HepG2 (cell line): ENCODE results near the gene LIMS2. TPM values are rescaled to one million over a fixed set of nuclear protein-coding genes. Genes with fewer than 3 reads are reported as not detected.
A peak's percentile ranks its signal among the peaks of the same experiment; 100 is the strongest.

Experiments used
- ATAC-seq: fragments of 200-7000 bp; cut with Tn5 transposase; 3 replicates; pipeline ENCODE4 v1.9.1; 2020; ENCODE audit warnings: mild to moderate bottlenecking, moderate library complexity
- BruUV-seq: library from RNA; stranded (reverse); fragments of 400-500 nt; replicated peaks from 2 replicates; lab custom pipeline; 2021; lab: Mats Ljungman, UMichigan
- CTCF ChIA-PET: fragments of 300-600 bp; formaldehyde crosslinking; extraction: SDS; loops from one replicate; lab custom pipeline; 2021; ENCODE audit warnings: low total read pairs, inconsistent platforms, low intra/inter-chr PET ratio; lab: Yijun Ruan, JAX
- POLR2A ChIA-PET: fragments of 350-600 bp; sonication (Branson Sonifier 250); formaldehyde crosslinking; loops from one replicate; lab custom pipeline; 2020; ENCODE audit warnings: antibody characterized with exemption, inconsistent platforms; lab: Yijun Ruan, JAX
- DNase-seq: peaks from one replicate; pipeline ENCODE4 v3.0.0-alpha.2; 2015; ENCODE audit warnings: low spot score
- FAIRE-seq: peaks from 3 replicates; lab custom pipeline; 2011; peaks lifted over from hg19 to GRCh38; lab: Jason Lieb, UNC
- H2AFZ ChIP-seq: one replicate; pipeline ENCODE4 v1.6.1; 2011; ENCODE audit warnings: low read length, inconsistent platforms
- H3K27ac ChIP-seq: fragments of 300-600 bp; 3 replicates; pipeline ENCODE4 v1.8.0; 2011; ENCODE audit warnings: mixed run types, mild to moderate bottlenecking, mixed read lengths, low read length, inconsistent platforms; ENCODE audit not compliant: insufficient read depth; ENCODE audit errors: extremely low read length
- H3K27me3 ChIP-seq, 2 experiments: fragments of 200-600 bp in 1 of 2; 2 replicates in 1 of 2; 3 replicates in 1 of 2; pipeline versions ENCODE4 v1.6.0 to v1.8.0; 2011; ENCODE audit warnings: low read length in 2 of 2, mild to moderate bottlenecking in 2 of 2, moderate library complexity in 2 of 2, inconsistent platforms in 1 of 2; ENCODE audit not compliant: insufficient read depth in 2 of 2, control insufficient read depth in 1 of 2
- H3K36me3 ChIP-seq, 2 experiments: fragments of 200-600 bp in 1 of 2; replicated peaks in 1 of 2; 2 replicates in 1 of 2; 3 replicates in 1 of 2; pipeline versions ENCODE4 v1.5.1 to v1.8.0; 2011; ENCODE audit warnings: low read length in 2 of 2, inconsistent platforms in 1 of 2; ENCODE audit not compliant: insufficient read depth in 2 of 2, control insufficient read depth in 1 of 2
- H3K4me1 ChIP-seq: 2 replicates; pipeline ENCODE4 v1.5.1; 2012; ENCODE audit warnings: low read length, inconsistent platforms; ENCODE audit not compliant: insufficient read depth
- H3K4me2 ChIP-seq: 2 replicates; pipeline ENCODE4 v1.6.0; 2011; ENCODE audit warnings: low read depth, low read length, inconsistent platforms
- H3K4me3 ChIP-seq, 3 experiments: fragments of 200-600 bp in 1 of 3; sonication (generic), shearing (Covaris generic) in 1 of 3; replicated peaks in 1 of 3; 2 replicates each; pipeline ENCODE4 v1.5.1; 2011 to 2016; ENCODE audit warnings: low read length in 3 of 3, inconsistent platforms in 2 of 3, low read depth in 2 of 3, mild to moderate bottlenecking in 2 of 3, control low read depth in 1 of 3, mixed read lengths in 1 of 3; ENCODE audit not compliant: insufficient read depth in 1 of 3
- H3K79me2 ChIP-seq: one replicate; pipeline ENCODE4 v1.6.1; 2011; ENCODE audit warnings: low read length, inconsistent platforms; ENCODE audit not compliant: insufficient read depth
- H3K9ac ChIP-seq: 2 replicates; pipeline ENCODE4 v1.6.0; 2011; ENCODE audit warnings: mild to moderate bottlenecking, low read depth, low read length, inconsistent platforms; ENCODE audit not compliant: insufficient read depth
- H3K9me3 ChIP-seq: 2 replicates; pipeline ENCODE4 v1.5.1; 2012; ENCODE audit warnings: mild to moderate bottlenecking, low read length
- H4K20me1 ChIP-seq: 2 replicates; pipeline ENCODE4 v1.6.0; 2011; ENCODE audit warnings: inconsistent platforms, mild to moderate bottlenecking, low read length, moderate library complexity; ENCODE audit not compliant: insufficient read depth
- ERF ChIP-seq: IDR thresholded peaks from 2 replicates; pipeline ENCODE4 v1.6.1; 2018; ENCODE audit warnings: missing biosample characterization, missing genetic modification reagents
- HIVEP1 ChIP-seq: sonication (generic); formaldehyde crosslinking; IDR thresholded peaks from 2 replicates; pipeline ENCODE4 v1.4.0; 2020; ENCODE audit warnings: mild to moderate bottlenecking, missing genetic modification reagents
- IKZF4 ChIP-seq: sonication (generic); formaldehyde crosslinking; IDR thresholded peaks from 2 replicates; pipeline ENCODE4 v1.5.1; 2020; ENCODE audit warnings: borderline replicate concordance, mild to moderate bottlenecking, low read depth, missing genetic modification reagents; ENCODE audit errors: not compliant biosample characterization
- ISX ChIP-seq: sonication (generic); formaldehyde crosslinking; conservative IDR thresholded peaks from 2 replicates; pipeline ENCODE4 v1.5.0; 2020; ENCODE audit warnings: missing genetic modification reagents
- MIER3 ChIP-seq: IDR thresholded peaks from 2 replicates; pipeline ENCODE4 v1.6.1; 2016; ENCODE audit warnings: missing compliant biosample characterization, borderline replicate concordance
- NFKB2 ChIP-seq: sonication (generic); formaldehyde crosslinking; IDR thresholded peaks from 2 replicates; pipeline ENCODE4 v1.4.0; 2020; ENCODE audit warnings: missing genetic modification reagents, borderline replicate concordance
- PCBP1 ChIP-seq: fragments of 200-400 bp; formaldehyde crosslinking; IDR thresholded peaks from 2 replicates; pipeline ENCODE4 v1.6.1; 2017; ENCODE audit warnings: mild to moderate bottlenecking, low read depth, low read length, borderline replicate concordance
- PTBP1 ChIP-seq: fragments of 200-400 bp; formaldehyde crosslinking; IDR thresholded peaks from 2 replicates; pipeline ENCODE4 v1.6.1; 2018; ENCODE audit warnings: low read length, low read depth; ENCODE audit not compliant: poor library complexity, severe bottlenecking
- SAP130 ChIP-seq: IDR thresholded peaks from 2 replicates; pipeline ENCODE4 v1.6.1; 2016; ENCODE audit warnings: low read depth
- SMAD9 ChIP-seq: sonication (generic); formaldehyde crosslinking; IDR thresholded peaks from 2 replicates; pipeline ENCODE4 v1.5.1; 2020; ENCODE audit warnings: mild to moderate bottlenecking, missing genetic modification reagents
- SMC3 ChIP-seq: IDR thresholded peaks from 2 replicates; pipeline ENCODE4 v1.6.1; 2011; ENCODE audit warnings: low read length, improper control_type of control experiment
- SP2 ChIP-seq: sonication (generic); formaldehyde crosslinking; IDR thresholded peaks from 2 replicates; pipeline ENCODE4 v1.5.1; 2020; ENCODE audit warnings: mild to moderate bottlenecking, missing genetic modification reagents
- SRY ChIP-seq: sonication (generic); formaldehyde crosslinking; IDR thresholded peaks from 2 replicates; pipeline ENCODE4 v1.8.0; 2022; ENCODE audit warnings: mild to moderate bottlenecking, missing genetic modification reagents
- ZNF570 ChIP-seq: sonication (generic); formaldehyde crosslinking; IDR thresholded peaks from 2 replicates; pipeline ENCODE4 v1.4.0; 2020; ENCODE audit warnings: mild to moderate bottlenecking, missing genetic modification reagents, borderline replicate concordance
- WGBS: methylation state at CpG from one replicate; pipeline ENCODE4 v1.1.6; 2017; ENCODE audit warnings: low lambda C conversion rate; 5-methylcytosine and 5-hydroxymethylcytosine counted together
- in situ Hi-C: cut with HindIII; loops from 2 replicates; pipeline ENCODE4 v1.10.0; 2017; ENCODE audit warnings: low pct_unique_long_range_greater_than_20kb; ENCODE audit not compliant: extremely low pct_ligation_motif_present
- intact Hi-C: fragments of 100-400 bp; cut with micrococcal nuclease; formaldehyde crosslinking; loops from one replicate; pipeline ENCODE4 v1.10.0; 2022; ENCODE audit not compliant: unreplicated experiment
- polyA plus RNA-seq, 8 experiments: library from polyadenylated mRNA; depleted of rRNA in 3 of 8; stranded (reverse) in 7 of 8; unstranded in 1 of 8; fragments of >200 nt; fragmentation: Illumina TruSeq in 4 of 8; extraction: Trizol in 4 of 8; gene quantifications; 2 replicates each; pipeline versions ENCODE4 v1.2.1 to v1.2.3, GENCODE V29; 2011 to 2016; ENCODE audit warnings: low read depth in 4 of 8, missing spikeins in 1 of 8, mixed read lengths in 1 of 8; ENCODE audit not compliant: insufficient read depth in 1 of 8
- total RNA-seq, 5 experiments: library from RNA; depleted of rRNA; stranded (reverse); fragments of >200 nt; fragmentation: Illumina TruSeq; extraction: Trizol; gene quantifications; 2 replicates each; pipeline ENCODE4 v1.2.3, GENCODE V29; 2016; ENCODE audit warnings: low read depth in 1 of 5
- TF ChIP-seq, protein P1 (sequence below): sonication (generic); formaldehyde crosslinking; IDR thresholded peaks from 2 replicates; pipeline ENCODE4 v1.4.0; 2020; ENCODE audit warnings: missing genetic modification reagents
- TF ChIP-seq, protein P2 (sequence below): sonication (generic); formaldehyde crosslinking; IDR thresholded peaks from 2 replicates; pipeline ENCODE4 v1.9.0; 2022; ENCODE audit warnings: missing genetic modification reagents, mild to moderate bottlenecking, borderline replicate concordance
- TF ChIP-seq, protein P3 (sequence below): sonication (generic); formaldehyde crosslinking; IDR thresholded peaks from 2 replicates; pipeline ENCODE4 v1.4.0; 2020; ENCODE audit warnings: mild to moderate bottlenecking, missing genetic modification reagents
- TF ChIP-seq, protein P4 (sequence below): IDR thresholded peaks from 2 replicates; pipeline ENCODE4 v1.6.1; 2018; ENCODE audit warnings: missing genetic modification reagents

Gene LIMS2
- total and polyA plus RNA-seq, 2 of the 13 experiments (the other 11 are each of a cell fraction or from before 2014, with no cell fraction given) = 1.0 to 1.9 TPM

DNA sequence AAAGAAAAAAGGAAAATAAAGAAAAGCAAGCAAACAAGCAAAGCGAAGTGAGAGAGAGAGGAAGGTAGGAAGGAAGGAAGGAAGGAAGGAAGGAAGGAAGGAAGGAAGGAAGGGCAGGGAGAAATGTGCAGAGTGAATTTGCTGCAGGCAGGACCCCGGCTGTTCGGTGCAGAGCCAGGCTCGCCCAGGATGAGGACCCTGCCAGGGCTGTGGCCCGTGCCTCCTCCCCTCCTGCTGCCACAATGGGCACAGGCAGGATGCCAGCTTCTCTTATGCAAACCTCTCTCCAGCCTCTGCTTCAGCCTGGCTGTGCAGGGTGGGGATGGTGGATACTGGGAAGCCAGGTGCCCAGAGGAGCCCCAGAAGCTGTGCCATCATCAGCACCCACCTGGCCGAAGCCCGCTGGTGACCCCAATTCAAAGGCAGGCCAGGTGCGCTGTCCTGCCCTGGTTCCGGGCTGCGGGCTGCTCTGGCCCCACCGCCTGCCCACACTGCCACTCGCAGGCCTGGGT, 26.2 kb downstream of the LIMS2 start:
- BruUV-seq = no TSS peak
- intact Hi-C loops = loop anchor here (1.0 to 10.0 kb wide), 3 partner anchors 58 to 452 kb away; partner anchors contain the start of gene MYO7B
- ATAC-seq (no peak), DNase-seq (no peak), FAIRE-seq (no peak)
- ChIA-PET CTCF (interaction anchor here (2.0 kb wide), 1 partner anchor 58 kb away, joined by 41 read pairs; no protein-coding TSS in a partner anchor), POLR2A (interaction anchor here (1.4 kb wide), 1 partner anchor 122 kb away, joined by 5 read pairs; the partner anchor contains the start of gene IWS1)
- Histone ChIP-seq H3K4me3 (no peak overlapping the region), H3K27me3 (peaks cover 8 to 71% of the 10 kb centered on the region in 2 experiments), H3K9ac (no peak overlapping the region), H2AFZ (no peak overlapping the region), H3K79me2 (no peaks in the 10 kb centered on the region), H3K9me3 (no peaks in the 10 kb centered on the region), H3K4me1 (peaks cover 67% of the 10 kb centered on the region), H4K20me1 (no peaks in the 10 kb centered on the region), H3K4me2 (no peak overlapping the region), H3K27ac (no peak overlapping the region), H3K36me3 (no peaks in the 10 kb centered on the region)
- 77% methylated on average over 9 of the region's 12 CpGs for WGBS
- in situ Hi-C loops = no loop called here
- no peak for TF ChIP-seq ZNF570
- TF ChIP-seq, protein P1, sequence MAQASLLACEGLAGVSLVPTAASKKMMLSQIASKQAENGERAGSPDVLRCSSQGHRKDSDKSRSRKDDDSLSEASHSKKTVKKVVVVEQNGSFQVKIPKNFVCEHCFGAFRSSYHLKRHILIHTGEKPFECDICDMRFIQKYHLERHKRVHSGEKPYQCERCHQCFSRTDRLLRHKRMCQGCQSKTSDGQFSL (CRISPR knock-in tag) = no peak
- TF ChIP-seq SP2 (CRISPR knock-in tag) = no peak
- no peak for TF ChIP-seq SMC3
- TF ChIP-seq ISX (CRISPR knock-in tag) = no peak
- TF ChIP-seq, protein P2, sequence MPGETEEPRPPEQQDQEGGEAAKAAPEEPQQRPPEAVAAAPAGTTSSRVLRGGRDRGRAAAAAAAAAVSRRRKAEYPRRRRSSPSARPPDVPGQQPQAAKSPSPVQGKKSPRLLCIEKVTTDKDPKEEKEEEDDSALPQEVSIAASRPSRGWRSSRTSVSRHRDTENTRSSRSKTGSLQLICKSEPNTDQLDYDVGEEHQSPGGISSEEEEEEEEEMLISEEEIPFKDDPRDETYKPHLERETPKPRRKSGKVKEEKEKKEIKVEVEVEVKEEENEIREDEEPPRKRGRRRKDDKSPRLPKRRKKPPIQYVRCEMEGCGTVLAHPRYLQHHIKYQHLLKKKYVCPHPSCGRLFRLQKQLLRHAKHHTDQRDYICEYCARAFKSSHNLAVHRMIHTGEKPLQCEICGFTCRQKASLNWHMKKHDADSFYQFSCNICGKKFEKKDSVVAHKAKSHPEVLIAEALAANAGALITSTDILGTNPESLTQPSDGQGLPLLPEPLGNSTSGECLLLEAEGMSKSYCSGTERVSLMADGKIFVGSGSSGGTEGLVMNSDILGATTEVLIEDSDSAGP (CRISPR knock-in tag) = peak; percentile 15; the same call in 1 of the 2 replicates
- 0 out of 2 replicates have a peak, but pooled peaks have one; percentile 33 for TF ChIP-seq HIVEP1 (CRISPR knock-in tag)
- no peak for TF ChIP-seq SAP130
- TF ChIP-seq NFKB2 = no peak
- TF ChIP-seq SRY = no peak
- no peak for TF ChIP-seq IKZF4 (CRISPR knock-in tag)
- TF ChIP-seq, protein P3, sequence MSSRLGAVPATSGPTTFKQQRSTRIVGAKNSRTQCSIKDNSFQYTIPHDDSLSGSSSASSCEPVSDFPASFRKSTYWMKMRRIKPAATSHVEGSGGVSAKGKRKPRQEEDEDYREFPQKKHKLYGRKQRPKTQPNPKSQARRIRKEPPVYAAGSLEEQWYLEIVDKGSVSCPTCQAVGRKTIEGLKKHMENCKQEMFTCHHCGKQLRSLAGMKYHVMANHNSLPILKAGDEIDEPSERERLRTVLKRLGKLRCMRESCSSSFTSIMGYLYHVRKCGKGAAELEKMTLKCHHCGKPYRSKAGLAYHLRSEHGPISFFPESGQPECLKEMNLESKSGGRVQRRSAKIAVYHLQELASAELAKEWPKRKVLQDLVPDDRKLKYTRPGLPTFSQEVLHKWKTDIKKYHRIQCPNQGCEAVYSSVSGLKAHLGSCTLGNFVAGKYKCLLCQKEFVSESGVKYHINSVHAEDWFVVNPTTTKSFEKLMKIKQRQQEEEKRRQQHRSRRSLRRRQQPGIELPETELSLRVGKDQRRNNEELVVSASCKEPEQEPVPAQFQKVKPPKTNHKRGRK (CRISPR knock-in tag) = peak; percentile 69
- TF ChIP-seq ERF (CRISPR knock-in tag) = no peak
- no peak for TF ChIP-seq MIER3 (CRISPR knock-in tag)
- no peak for TF ChIP-seq SMAD9 (CRISPR knock-in tag)
- TF ChIP-seq, protein P4, sequence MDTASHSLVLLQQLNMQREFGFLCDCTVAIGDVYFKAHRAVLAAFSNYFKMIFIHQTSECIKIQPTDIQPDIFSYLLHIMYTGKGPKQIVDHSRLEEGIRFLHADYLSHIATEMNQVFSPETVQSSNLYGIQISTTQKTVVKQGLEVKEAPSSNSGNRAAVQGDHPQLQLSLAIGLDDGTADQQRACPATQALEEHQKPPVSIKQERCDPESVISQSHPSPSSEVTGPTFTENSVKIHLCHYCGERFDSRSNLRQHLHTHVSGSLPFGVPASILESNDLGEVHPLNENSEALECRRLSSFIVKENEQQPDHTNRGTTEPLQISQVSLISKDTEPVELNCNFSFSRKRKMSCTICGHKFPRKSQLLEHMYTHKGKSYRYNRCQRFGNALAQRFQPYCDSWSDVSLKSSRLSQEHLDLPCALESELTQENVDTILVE (CRISPR knock-in tag) = no peak
- TF ChIP-seq PCBP1 = 0 out of 2 replicates have a peak, but pooled peaks have one; percentile 48
- TF ChIP-seq PTBP1 = no peak
